Natural killer cell (primary cell): Measurements from ENCODE around the gene SEC14L1. TPM values are rescaled to one million over a fixed set of nuclear protein-coding genes. Genes with fewer than 3 reads are reported as not detected.
"Not testable (repeated sequence)": the region's sequence is repeated elsewhere in the genome, so short reads cannot be mapped to it uniquely, and the experiment has no call there.

Source experiments
- ATAC-seq, 3 donors: fragments of 150-1000 bp in 2 of 3; fragments of 200-7000 bp in 1 of 3; cut with Tn5 transposase; 1 replicate in 1 of 3; 2 replicates in 2 of 3; pipeline ENCODE4 v1.10.0; 2021; ENCODE audit warnings: mild to moderate bottlenecking in 2 of 3, moderate library complexity in 2 of 3
- DNase-seq, 2 donors: peaks; one replicate each; pipeline versions ENCODE4 v3.0.0 to v3.0.0-alpha.2; 2013 to 2021; ENCODE audit warnings: mixed read lengths in 1 of 2
- H3K27ac ChIP-seq: one replicate; pipeline ENCODE4 v1.5.1; 2013; ENCODE audit warnings: mild to moderate bottlenecking, low read length
- H3K27me3 ChIP-seq: one replicate; pipeline ENCODE4 v1.6.1; 2013; ENCODE audit warnings: low read length; ENCODE audit not compliant: control insufficient read depth, insufficient read depth
- H3K36me3 ChIP-seq: one replicate; pipeline ENCODE4 v1.6.1; 2013; ENCODE audit warnings: low read length; ENCODE audit not compliant: control insufficient read depth, insufficient read depth
- H3K4me1 ChIP-seq: one replicate; pipeline ENCODE4 v1.6.1; 2013; ENCODE audit warnings: low read length; ENCODE audit not compliant: control insufficient read depth, insufficient read depth
- H3K4me3 ChIP-seq: one replicate; pipeline ENCODE4 v1.5.1; 2013; ENCODE audit warnings: low read length
- H3K9me3 ChIP-seq: one replicate; pipeline ENCODE4 v1.6.1; 2013; ENCODE audit warnings: low read length; ENCODE audit not compliant: control insufficient read depth, insufficient read depth
- H3K27ac Mint-ChIP-seq, 2 donors: one replicate each; pipeline ENCODE4 v1.8.0; 2022; ENCODE audit warnings: mild to moderate bottlenecking in 2 of 2, mixed read lengths in 2 of 2, moderate library complexity in 1 of 2
- H3K27me3 Mint-ChIP-seq, 2 donors: one replicate each; pipeline ENCODE4 v1.8.0; 2022; ENCODE audit warnings: low read depth in 2 of 2, mixed read lengths in 2 of 2
- H3K36me3 Mint-ChIP-seq: one replicate; pipeline ENCODE4 v1.8.0; 2022; ENCODE audit warnings: mixed read lengths
- H3K4me1 Mint-ChIP-seq, 2 donors: one replicate each; pipeline ENCODE4 v1.8.0; 2022; ENCODE audit warnings: mixed read lengths in 2 of 2
- H3K4me3 Mint-ChIP-seq: one replicate; pipeline ENCODE4 v1.8.0; 2022; ENCODE audit warnings: mild to moderate bottlenecking, moderate library complexity, mixed read lengths
- H3K9me3 Mint-ChIP-seq, 2 donors: one replicate each; pipeline ENCODE4 v1.8.0; 2022; ENCODE audit warnings: mixed read lengths in 2 of 2
- CTCF ChIP-seq: fragments of 200-600 bp; IDR thresholded peaks from one replicate; pipeline ENCODE4 v1.8.0; 2022; ENCODE audit warnings: antibody characterized with exemption
- WGBS: methylation state at CpG from one replicate; pipeline ENCODE4 v1.1.7; 2013; ENCODE audit warnings: missing lambda C conversion rate; ENCODE audit not compliant: insufficient coverage; 5-methylcytosine and 5-hydroxymethylcytosine counted together
- intact Hi-C: fragments of 100-400 bp; cut with micrococcal nuclease; formaldehyde crosslinking; loops from one replicate; pipeline ENCODE4 v1.14.2; 2022
- total RNA-seq, 4 donors: library from RNA; stranded (reverse); fragments of 120-200 nt in 1 of 4; gene quantifications; one replicate each; pipeline versions ENCODE4 v1.2.3 to v1.2.4, GENCODE V29; 2013 to 2022

The SEC14L1 gene
- total RNA-seq, 3 donors from 2014 or later (not counting 1 experiment from before 2014, with no cell fraction given): 129 to 160 (median 129) TPM

GRCh38 chr17:77109764-77110359, 30.9 kb upstream of the SEC14L1 start:
- intact Hi-C loops: no loop called here
- Histone ChIP-seq H3K27me3 (no peaks in the 10 kb centered on the region), H3K36me3 (no peaks in the 10 kb centered on the region), H3K27ac (no peak overlapping the region), H3K4me1 (peaks cover 38% of the 10 kb centered on the region), H3K4me3 (no peak overlapping the region), H3K9me3 (no peaks in the 10 kb centered on the region)
- H3K9me3 Mint-ChIP-seq: no peaks in the 10 kb centered on the region
- peak overlapping the region; percentile 37 for H3K4me3 Mint-ChIP-seq
- H3K27me3 Mint-ChIP-seq: no peaks in the 10 kb centered on the region
- H3K27ac Mint-ChIP-seq: peak overlapping the region; percentile 36 to 69
- peaks cover 18 to 22% of the 10 kb centered on the region in 2 donors for H3K4me1 Mint-ChIP-seq
- no peak for TF ChIP-seq CTCF
- ATAC-seq (peak in 1 of 3 donors; percentile 34), DNase-seq (no peak)
- 31% methylated on average over 7 of the region's 7 CpGs for WGBS
- H3K36me3 Mint-ChIP-seq: no peaks in the 10 kb centered on the region

DNA sequence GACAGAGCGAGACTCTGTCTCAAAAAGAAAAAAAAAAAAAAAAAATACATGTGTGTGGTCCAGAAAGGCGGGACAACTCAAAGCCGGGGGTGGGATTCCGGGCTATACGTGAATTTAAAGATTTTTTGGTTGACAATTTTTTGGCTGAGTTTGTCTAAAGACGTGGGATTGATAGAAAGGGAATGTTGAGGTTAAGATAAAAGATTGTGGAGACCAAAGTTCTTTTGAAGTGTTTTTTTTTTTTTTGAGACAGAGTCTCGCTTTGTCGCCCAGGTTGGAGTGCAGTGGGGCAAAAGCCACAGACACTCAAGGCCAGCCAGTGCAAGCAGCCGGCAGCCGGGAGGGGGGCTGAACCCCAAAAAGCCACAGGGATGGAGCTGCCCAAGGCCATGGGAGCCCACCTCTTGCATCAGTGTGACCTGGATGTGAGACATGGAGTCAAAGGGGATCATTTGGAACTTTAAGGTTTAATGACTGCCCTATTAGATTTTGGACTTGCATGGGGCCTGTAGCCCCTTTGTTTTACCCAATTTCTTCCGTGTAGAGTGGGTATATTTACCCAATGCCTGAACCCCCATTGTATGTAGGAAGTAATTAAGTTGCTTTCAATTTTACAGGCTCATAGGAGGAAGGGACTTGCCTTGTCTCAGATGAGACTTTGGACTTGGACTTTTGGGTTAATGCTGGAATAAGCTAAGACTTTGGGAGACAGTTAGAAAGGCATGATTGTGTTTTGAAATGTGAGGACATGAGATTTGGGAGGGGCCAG, 29.4 kb upstream of the SEC14L1 start:
- H3K27me3 ChIP-seq, H3K27ac Mint-ChIP-seq, H3K9me3 ChIP-seq, H3K27me3 Mint-ChIP-seq, H3K4me3 ChIP-seq, H3K36me3 Mint-ChIP-seq, H3K27ac ChIP-seq, intact Hi-C loops, H3K4me3 Mint-ChIP-seq, ATAC-seq, H3K9me3 Mint-ChIP-seq, DNase-seq, H3K36me3 ChIP-seq: not testable (repeated sequence)
- peaks cover 16 to 18% of the 10 kb centered on the region in 2 donors for H3K4me1 Mint-ChIP-seq
- H3K4me1 ChIP-seq: peaks cover 38% of the 10 kb centered on the region
- WGBS: 56% methylated on average over 11 of the region's 11 CpGs

DNA sequence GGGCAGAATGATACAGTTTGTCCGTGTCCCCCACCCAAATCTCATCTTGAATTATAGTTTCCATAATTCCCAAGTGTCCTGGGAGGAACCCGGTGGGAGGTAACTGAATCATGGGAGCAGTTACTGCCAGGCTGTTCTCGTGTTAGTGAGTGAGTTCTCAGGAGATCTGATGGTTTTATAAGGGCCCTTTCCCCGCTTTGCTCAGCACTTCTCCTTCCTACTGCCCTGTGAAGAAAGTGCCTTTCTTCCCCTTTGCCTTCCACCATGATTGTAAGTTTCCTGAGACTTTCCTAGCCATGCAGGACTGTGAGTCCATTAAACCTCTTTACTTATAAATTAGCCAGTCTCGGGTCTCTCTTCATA, 28.9 kb upstream of the SEC14L1 start:
- H3K4me1 ChIP-seq: peaks cover 33% of the 10 kb centered on the region
- no peak for TF ChIP-seq CTCF

GRCh38 chr17:77115510-77115909, 25.3 kb upstream of the SEC14L1 start:
- Mint-ChIP-seq H3K4me3 (no peak overlapping the region), H3K9me3 (no peaks in the 10 kb centered on the region), H3K27me3 (no peaks in the 10 kb centered on the region), H3K36me3 (no peaks in the 10 kb centered on the region), H3K27ac (no peak overlapping the region), H3K4me1 (peaks cover under 1% of the 10 kb centered on the region in 2 donors)
- DNase-seq (no peak), ATAC-seq (no peak)
- no peak overlapping the region for H3K27ac ChIP-seq
- no peaks in the 10 kb centered on the region for H3K36me3 ChIP-seq
- H3K4me3 ChIP-seq: no peak overlapping the region
- WGBS: 76% methylated on average over 2 of the region's 2 CpGs
- intact Hi-C loops: no loop called here
- peaks cover 8% of the 10 kb centered on the region for H3K4me1 ChIP-seq
- no peaks in the 10 kb centered on the region for H3K27me3 ChIP-seq
- TF ChIP-seq CTCF: no peak
- H3K9me3 ChIP-seq: no peaks in the 10 kb centered on the region

More for the DNA sequence above, 28.9 kb upstream of the SEC14L1 start:
- intact Hi-C loops: no loop called here
- H3K36me3 ChIP-seq: no peaks in the 10 kb centered on the region
- Mint-ChIP-seq H3K4me1 (peaks cover 16 to 18% of the 10 kb centered on the region in 2 donors), H3K27me3 (no peaks in the 10 kb centered on the region), H3K36me3 (no peaks in the 10 kb centered on the region), H3K9me3 (no peaks in the 10 kb centered on the region), H3K4me3 (no peak overlapping the region), H3K27ac (no peak overlapping the region)
- no peak overlapping the region for H3K27ac ChIP-seq
- WGBS: 86% methylated on average over 4 of the region's 5 CpGs
- no peaks in the 10 kb centered on the region for H3K9me3 ChIP-seq
- no peak for ATAC-seq
- DNase-seq: no peak
- H3K27me3 ChIP-seq: no peaks in the 10 kb centered on the region
- no peak overlapping the region for H3K4me3 ChIP-seq
